ENCODE results near the gene PSORS1C2.

DNA sequence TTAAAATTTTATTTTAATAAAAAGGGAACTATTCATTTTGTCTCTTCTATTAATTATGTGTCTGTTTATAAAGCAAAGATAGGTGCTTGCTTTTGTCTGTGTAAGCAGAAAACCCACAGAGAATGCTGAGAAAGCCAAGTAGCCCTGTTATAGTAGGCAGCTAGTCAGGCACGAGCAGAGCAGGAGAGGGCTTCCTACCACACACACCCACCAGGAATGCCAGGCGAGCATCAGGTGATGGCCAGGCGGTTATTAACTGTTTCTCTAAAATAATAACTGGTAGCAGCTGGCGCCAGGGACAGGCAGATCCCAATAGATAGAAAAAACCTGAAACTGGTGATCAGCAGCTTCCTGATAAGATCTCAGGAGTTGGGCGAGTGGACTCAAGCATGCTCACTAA lies 42.2 kb downstream of the PSORS1C2 start:
- TF ChIP-seq, protein P1, sequence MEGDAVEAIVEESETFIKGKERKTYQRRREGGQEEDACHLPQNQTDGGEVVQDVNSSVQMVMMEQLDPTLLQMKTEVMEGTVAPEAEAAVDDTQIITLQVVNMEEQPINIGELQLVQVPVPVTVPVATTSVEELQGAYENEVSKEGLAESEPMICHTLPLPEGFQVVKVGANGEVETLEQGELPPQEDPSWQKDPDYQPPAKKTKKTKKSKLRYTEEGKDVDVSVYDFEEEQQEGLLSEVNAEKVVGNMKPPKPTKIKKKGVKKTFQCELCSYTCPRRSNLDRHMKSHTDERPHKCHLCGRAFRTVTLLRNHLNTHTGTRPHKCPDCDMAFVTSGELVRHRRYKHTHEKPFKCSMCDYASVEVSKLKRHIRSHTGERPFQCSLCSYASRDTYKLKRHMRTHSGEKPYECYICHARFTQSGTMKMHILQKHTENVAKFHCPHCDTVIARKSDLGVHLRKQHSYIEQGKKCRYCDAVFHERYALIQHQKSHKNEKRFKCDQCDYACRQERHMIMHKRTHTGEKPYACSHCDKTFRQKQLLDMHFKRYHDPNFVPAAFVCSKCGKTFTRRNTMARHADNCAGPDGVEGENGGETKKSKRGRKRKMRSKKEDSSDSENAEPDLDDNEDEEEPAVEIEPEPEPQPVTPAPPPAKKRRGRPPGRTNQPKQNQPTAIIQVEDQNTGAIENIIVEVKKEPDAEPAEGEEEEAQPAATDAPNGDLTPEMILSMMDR (IDR thresholded peaks at IDR 0.05): no peak
- no peak for TF ChIP-seq POLR2A (IDR thresholded peaks at IDR 0.05)

Measured in testis (tissue), 2 donors.